Keratinocyte (primary cell): ENCODE data around the gene CPTP. TPM values are rescaled to one million over a fixed set of nuclear protein-coding genes. Genes with fewer than 3 reads are reported as not detected.

ENCODE experiments used
- DNase-seq: peaks from one replicate; pipeline ENCODE4 v3.0.0-alpha.2; 2011; ENCODE audit warnings: low read depth, missing footprints, low spot score
- FAIRE-seq: peaks from 2 replicates; lab custom pipeline; 2011; peaks lifted over from hg19 to GRCh38; lab: Jason Lieb, UNC
- H2AFZ ChIP-seq: 2 replicates; pipeline ENCODE4 v1.6.0; 2012; ENCODE audit warnings: low read length, control low read depth, inconsistent platforms; ENCODE audit not compliant: control insufficient read depth
- H3K27ac ChIP-seq: 2 replicates; pipeline ENCODE4 v1.5.1; 2011; ENCODE audit warnings: low read length; ENCODE audit not compliant: control insufficient read depth, insufficient read depth
- H3K27me3 ChIP-seq: 3 replicates; pipeline ENCODE4 v1.6.0; 2011; ENCODE audit warnings: low read length; ENCODE audit not compliant: control insufficient read depth, insufficient read depth; ENCODE audit errors: extremely low read depth
- H3K36me3 ChIP-seq, 2 experiments: 2 replicates in 1 of 2; 3 replicates in 1 of 2; pipeline ENCODE4 v1.5.1; 2011; ENCODE audit warnings: low read length in 2 of 2, mild to moderate bottlenecking in 1 of 2; ENCODE audit not compliant: control insufficient read depth in 2 of 2, insufficient read depth in 2 of 2; ENCODE audit errors: extremely low read depth in 1 of 2
- H3K4me1 ChIP-seq: 3 replicates; pipeline ENCODE4 v1.5.1; 2011; ENCODE audit warnings: low read length; ENCODE audit not compliant: control insufficient read depth, insufficient read depth; ENCODE audit errors: extremely low read depth
- H3K4me2 ChIP-seq: 3 replicates; pipeline ENCODE4 v1.6.0; 2011; ENCODE audit warnings: low read depth, low read length; ENCODE audit not compliant: control insufficient read depth, insufficient read depth; ENCODE audit errors: extremely low read depth
- H3K4me3 ChIP-seq, 3 experiments: fragments of 200-600 bp in 1 of 3; sonication (generic) in 1 of 3; 2 replicates in 2 of 3; 3 replicates in 1 of 3; pipeline ENCODE4 v1.5.1; 2011 to 2016; ENCODE audit warnings: low read length in 3 of 3, mild to moderate bottlenecking in 3 of 3, control low read depth in 2 of 3, inconsistent platforms in 1 of 3, low read depth in 1 of 3, mixed read lengths in 1 of 3, mixed run types in 1 of 3, moderate library complexity in 1 of 3; ENCODE audit not compliant: control insufficient read depth in 2 of 3, insufficient read depth in 2 of 3; ENCODE audit errors: extremely low read depth in 1 of 3
- H3K79me2 ChIP-seq: 2 replicates; pipeline ENCODE4 v1.6.0; 2012; ENCODE audit warnings: low read length; ENCODE audit not compliant: control insufficient read depth, insufficient read depth
- H3K9ac ChIP-seq: 3 replicates; pipeline ENCODE4 v1.6.0; 2011; ENCODE audit warnings: low read length; ENCODE audit not compliant: control insufficient read depth, insufficient read depth; ENCODE audit errors: extremely low read depth
- H3K9me1 ChIP-seq: 3 replicates; pipeline ENCODE4 v1.6.0; 2011; ENCODE audit warnings: low read length; ENCODE audit not compliant: control insufficient read depth, insufficient read depth; ENCODE audit errors: extremely low read depth
- H3K9me3 ChIP-seq: 2 replicates; pipeline ENCODE4 v1.5.1; 2012; ENCODE audit warnings: low read depth, low read length; ENCODE audit not compliant: control insufficient read depth
- H4K20me1 ChIP-seq: 3 replicates; pipeline ENCODE4 v1.6.0; 2011; ENCODE audit warnings: low read length; ENCODE audit not compliant: control insufficient read depth, insufficient read depth; ENCODE audit errors: extremely low read depth
- EZH2 ChIP-seq: IDR thresholded peaks from one replicate; pipeline ENCODE4 v1.6.1; 2012; ENCODE audit warnings: inconsistent platforms, mild to moderate bottlenecking, low read length, moderate library complexity
- dilution Hi-C: fragments of 300-500 bp; cut with MboI; formaldehyde crosslinking; loops from one replicate; pipeline ENCODE4 v1.7.0; 2020; ENCODE audit warnings: low sequenced_read_pairs; ENCODE audit not compliant: extremely low pct_ligation_motif_present
- polyA plus RNA-seq, 5 experiments: library from polyadenylated mRNA; depleted of rRNA in 3 of 5; stranded (reverse) in 3 of 5; stranded (forward) in 1 of 5; unstranded in 1 of 5; fragments of >200 nt; gene quantifications; 1 replicate in 1 of 5; 2 replicates in 3 of 5; 3 replicates in 1 of 5; pipeline versions ENCODE4 v1.2.1 to v1.2.3, GENCODE V29; 2011 to 2012; ENCODE audit warnings: missing spikeins in 2 of 5, low read depth in 1 of 5, low replicate concordance in 1 of 5
- TF ChIP-seq, protein P1 (sequence below), 3 experiments: IDR thresholded peaks in 1 of 3; conservative IDR thresholded peaks in 1 of 3; optimal IDR thresholded peaks in 1 of 3; 2 replicates in 2 of 3; 3 replicates in 1 of 3; pipeline versions ENCODE3 to v1.5.1; 2011; ENCODE audit warnings: low read length in 3 of 3, mild to moderate bottlenecking in 3 of 3, moderate library complexity in 2 of 3, control low read depth in 1 of 3, inconsistent platforms in 1 of 3; ENCODE audit not compliant: insufficient read depth in 2 of 3; ENCODE audit errors: extremely low read depth in 1 of 3

The CPTP gene
- polyA plus RNA-seq, 1 donor (not counting 4 experiments of a cell fraction or from before 2014, with no cell fraction given) = 5.8 TPM

DNA sequence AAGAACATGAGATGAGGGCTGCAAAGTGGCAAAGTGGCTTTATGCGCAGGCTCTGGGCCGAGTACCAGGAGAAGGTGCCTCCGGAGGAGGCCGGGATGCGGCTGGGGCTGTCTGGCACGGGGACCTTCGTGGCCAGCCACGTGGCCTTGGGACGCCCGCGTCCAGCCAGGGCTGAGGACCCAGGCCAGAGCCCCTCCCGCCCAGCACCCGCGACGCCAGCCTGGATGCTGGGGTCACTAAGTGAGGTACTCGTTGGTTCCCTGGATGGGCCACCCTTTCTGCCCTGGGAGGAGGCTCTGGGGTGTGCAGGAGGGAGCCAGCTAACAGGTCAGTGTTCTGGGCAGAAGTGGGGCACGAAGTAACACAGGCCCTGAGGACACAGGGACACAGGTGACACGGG is 31.8 kb upstream of the CPTP start:
- Histone ChIP-seq H3K27me3 (peaks cover 5% of the 10 kb centered on the region), H3K9me3 (no peaks in the 10 kb centered on the region), H3K79me2 (no peaks in the 10 kb centered on the region), H3K4me1 (peaks cover 9% of the 10 kb centered on the region), H3K9me1 (no peaks in the 10 kb centered on the region), H3K36me3 (no peaks in the 10 kb centered on the region), H3K4me3 (no peak overlapping the region), H2AFZ (no peak overlapping the region), H3K27ac (no peak overlapping the region), H3K9ac (no peak overlapping the region), H4K20me1 (peaks cover 6% of the 10 kb centered on the region), H3K4me2 (no peak overlapping the region)
- dilution Hi-C loops = no loop called here
- DNase-seq (no peak), FAIRE-seq (no peak)
- TF ChIP-seq, protein P1, sequence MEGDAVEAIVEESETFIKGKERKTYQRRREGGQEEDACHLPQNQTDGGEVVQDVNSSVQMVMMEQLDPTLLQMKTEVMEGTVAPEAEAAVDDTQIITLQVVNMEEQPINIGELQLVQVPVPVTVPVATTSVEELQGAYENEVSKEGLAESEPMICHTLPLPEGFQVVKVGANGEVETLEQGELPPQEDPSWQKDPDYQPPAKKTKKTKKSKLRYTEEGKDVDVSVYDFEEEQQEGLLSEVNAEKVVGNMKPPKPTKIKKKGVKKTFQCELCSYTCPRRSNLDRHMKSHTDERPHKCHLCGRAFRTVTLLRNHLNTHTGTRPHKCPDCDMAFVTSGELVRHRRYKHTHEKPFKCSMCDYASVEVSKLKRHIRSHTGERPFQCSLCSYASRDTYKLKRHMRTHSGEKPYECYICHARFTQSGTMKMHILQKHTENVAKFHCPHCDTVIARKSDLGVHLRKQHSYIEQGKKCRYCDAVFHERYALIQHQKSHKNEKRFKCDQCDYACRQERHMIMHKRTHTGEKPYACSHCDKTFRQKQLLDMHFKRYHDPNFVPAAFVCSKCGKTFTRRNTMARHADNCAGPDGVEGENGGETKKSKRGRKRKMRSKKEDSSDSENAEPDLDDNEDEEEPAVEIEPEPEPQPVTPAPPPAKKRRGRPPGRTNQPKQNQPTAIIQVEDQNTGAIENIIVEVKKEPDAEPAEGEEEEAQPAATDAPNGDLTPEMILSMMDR (optimal IDR thresholded peaks at IDR 0.05 in 1 of 3, IDR thresholded peaks at IDR 0.05 in 1 of 3, conservative IDR thresholded peaks at IDR 0.05 in 1 of 3; ENCODE audit: extremely low read depth in 1 of 3, insufficient read depth in 2 of 3, low read length in 3 of 3) = no peak
- TF ChIP-seq EZH2 = no peak

DNA sequence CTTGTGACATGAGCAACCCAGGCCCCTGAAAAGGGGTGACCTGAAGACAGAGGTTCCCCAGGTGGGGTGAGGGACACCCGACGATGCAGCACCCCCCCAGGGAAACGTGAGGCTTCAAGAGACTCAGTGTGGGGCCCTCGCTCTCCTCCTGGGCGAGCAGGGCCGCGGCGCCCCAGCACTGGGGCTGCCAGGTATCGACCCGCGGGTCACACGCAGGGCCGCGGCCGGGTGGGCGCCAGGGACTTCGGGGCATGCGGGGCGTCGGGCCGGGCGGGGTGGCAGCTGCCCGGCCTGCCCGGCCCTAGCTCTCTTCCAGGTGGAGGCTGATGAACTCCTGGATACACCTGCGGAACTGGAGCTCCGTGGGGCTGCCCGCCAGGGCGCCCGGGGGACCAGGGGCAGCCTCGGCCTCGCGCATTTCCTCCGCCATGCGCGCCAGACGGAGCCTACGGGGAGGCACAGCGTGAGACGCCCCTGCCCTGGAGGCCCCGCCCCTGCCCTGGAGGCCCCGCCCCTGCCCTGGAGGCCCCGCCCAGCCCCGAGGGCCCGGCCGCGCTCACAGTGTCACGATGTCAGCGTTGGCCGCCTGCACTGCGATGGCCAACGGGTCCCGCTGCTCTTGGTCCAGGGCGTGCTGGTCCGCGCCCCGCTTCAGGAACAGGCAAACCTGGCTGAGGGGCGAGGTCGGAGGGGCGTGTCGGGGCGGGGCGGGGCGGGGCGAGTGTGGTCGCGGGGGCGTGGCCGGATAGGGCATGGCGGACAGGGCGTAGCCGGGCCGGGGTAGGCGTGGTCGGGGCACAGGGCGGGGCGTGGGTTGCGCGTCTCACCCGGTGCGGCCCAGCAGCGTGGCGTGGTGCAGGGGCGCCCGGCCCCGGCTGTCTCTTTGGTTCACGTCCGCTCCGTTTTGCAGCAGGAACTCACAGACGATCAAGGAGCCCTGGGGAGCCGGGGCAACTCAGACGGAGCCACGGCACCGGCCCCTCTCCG is 31.0 kb upstream of the CPTP start:
- TF ChIP-seq EZH2 = no peak
- TF ChIP-seq, protein P1 (optimal IDR thresholded peaks at IDR 0.05 in 1 of 3, IDR thresholded peaks at IDR 0.05 in 1 of 3, conservative IDR thresholded peaks at IDR 0.05 in 1 of 3; ENCODE audit: extremely low read depth in 1 of 3, insufficient read depth in 2 of 3, low read length in 3 of 3) = no peak
- H3K4me2 ChIP-seq = no peak overlapping the region

More for the DNA sequence above, 31.0 kb upstream of the CPTP start:
- Histone ChIP-seq H3K9ac (no peak overlapping the region), H2AFZ (no peak overlapping the region), H3K4me1 (peaks cover 9% of the 10 kb centered on the region), H3K79me2 (no peaks in the 10 kb centered on the region), H4K20me1 (peaks cover 6% of the 10 kb centered on the region), H3K27me3 (peaks cover 5% of the 10 kb centered on the region), H3K9me3 (no peaks in the 10 kb centered on the region), H3K4me3 (no peak overlapping the region), H3K9me1 (no peaks in the 10 kb centered on the region), H3K27ac (no peak overlapping the region), H3K36me3 (no peaks in the 10 kb centered on the region)
- FAIRE-seq = no peak
- dilution Hi-C loops = no loop called here
- DNase-seq = no peak
